NCI-H446 treated with DMSO at 0.1 percent for 48 hours (cell line): ENCODE data around the gene PHKB.

Experiments used
- DNase-seq: peaks from one replicate; lab custom pipeline; 2025; lab: John Stamatoyannopoulos, UW

Gene PHKB

DNA sequence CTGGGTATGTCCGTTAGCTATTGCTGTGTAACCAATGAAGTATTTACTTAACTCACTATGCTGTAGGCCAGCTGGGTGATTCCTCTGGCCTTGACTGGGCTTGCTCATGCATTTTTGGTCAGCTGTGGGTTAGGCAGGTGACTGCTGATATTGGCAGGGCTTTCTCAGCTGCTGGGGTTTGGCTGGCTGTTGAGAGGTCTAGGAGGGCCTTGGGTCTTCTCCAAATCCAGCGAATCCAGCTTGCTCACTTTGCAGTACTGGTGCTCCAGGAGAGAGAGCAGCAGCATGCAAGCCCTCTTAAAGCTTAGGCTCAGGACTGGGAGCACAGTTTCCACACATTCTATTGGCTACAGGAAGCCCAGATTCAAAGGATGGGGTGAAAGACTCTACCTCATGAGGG lies 270.1 kb downstream of the PHKB start:
- DNase-seq = no peak

DNA sequence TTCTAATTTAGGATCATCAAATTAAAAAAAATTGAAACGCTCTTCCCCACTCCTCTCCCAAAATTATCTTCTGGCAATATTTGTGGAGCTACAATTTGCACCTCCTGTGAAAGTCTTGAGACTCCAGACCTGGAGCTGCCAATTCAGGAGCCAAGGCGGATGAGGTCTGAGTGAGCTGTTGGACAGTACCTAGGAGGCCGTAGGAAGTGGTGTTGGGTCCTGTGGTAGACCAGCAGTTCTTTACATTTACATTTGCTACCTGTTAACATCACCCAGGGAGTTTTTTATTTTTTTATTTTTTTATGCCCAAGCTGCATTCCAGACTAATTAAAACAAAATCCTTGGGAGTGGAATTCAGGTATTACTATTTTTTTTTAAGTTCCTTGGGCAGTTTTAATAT lies 271.0 kb downstream of the PHKB start:
- no peak for DNase-seq

DNA sequence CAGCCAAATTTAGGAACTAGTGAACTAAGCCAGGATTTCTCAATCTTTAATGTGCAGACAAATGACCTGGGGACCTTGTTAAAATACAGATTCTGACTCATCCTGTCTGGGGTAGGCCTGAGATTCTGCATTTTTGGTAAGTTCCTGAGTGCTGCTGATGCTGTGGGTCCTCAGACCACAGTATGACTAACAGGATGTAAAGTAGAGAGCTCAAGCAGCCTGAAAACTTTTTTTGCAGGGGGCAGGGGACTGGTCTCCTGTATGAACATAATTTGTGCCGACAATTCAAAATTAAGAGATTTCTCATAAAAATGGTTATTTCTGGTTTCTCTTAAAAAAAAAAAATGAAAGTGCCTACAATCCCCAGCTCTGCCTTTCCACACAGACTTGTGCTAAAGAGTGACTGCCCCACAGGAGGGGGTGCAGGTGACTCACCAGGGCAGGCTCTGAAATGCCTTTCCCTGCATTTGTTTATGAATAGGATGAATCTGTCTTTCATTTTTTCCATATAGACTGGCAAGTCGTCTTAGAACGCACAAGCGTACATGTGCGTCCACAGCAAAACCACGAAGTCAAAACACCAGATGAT lies 271.5 kb downstream of the PHKB start:
- DNase-seq = no peak

DNA sequence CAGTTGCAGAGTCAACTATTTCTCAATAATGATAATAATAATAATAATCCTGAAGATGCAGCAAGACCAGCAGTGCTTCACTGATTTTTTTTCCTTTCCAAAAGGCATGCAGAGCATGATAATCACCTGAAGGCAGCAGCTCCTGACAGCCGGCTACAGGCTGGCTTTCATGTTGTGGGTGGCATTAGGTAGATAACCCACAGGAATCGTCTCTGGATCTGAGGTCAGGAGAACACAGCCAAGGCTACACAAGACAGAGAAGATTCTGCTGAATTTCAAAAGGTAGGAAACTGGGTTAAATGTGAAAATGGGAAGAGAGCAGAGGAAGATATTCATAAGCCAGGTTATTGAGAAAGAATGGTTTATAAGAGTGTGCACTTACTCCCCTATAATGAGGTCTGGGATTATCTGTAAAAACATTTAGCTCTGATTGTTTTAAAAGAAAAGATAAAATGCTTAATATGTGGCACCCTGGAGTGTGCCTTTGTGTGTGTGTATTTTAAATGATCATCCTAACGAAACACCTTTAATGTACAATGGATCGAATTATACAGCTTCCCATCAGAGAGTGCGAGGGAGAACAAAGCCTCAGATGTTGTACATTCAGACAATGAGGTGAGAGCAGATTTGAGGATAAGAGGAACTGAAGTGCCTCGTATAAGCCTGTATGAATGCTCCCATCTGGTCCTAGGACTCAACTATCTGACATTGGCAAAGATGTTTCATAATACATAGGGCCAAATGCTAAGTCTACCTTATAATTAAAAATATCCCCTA lies 273.1 kb downstream of the PHKB start:
- DNase-seq = no peak

DNA sequence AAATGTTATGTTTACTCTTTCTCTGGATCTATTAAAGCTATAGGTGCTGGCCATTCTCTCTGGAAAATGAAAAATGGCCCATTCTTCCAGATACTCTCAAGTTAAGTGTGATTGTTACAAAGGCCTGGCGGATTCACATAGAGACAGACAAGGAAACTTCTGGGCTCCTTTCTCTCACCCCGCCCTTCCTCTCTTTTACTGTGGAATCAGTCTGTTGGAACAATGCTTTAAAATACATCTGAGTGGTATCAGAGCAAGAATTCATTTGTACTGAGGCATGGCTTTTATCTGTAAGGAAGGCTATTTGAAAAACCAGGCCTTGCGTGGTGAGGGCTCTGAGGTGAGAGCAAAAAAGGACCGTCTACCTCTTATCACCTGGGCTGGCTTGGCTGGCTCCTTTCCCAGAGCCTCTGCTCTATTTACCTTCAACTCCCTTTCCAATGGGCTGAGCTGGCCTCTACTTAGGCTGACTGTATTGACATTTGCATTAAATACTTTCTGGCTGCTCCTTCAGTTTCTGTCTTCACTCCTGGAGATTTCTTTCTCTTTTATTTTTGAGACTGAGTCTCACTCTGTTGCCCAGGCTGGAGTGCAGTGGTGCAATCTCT lies 274.0 kb downstream of the PHKB start:
- DNase-seq = no peak

DNA sequence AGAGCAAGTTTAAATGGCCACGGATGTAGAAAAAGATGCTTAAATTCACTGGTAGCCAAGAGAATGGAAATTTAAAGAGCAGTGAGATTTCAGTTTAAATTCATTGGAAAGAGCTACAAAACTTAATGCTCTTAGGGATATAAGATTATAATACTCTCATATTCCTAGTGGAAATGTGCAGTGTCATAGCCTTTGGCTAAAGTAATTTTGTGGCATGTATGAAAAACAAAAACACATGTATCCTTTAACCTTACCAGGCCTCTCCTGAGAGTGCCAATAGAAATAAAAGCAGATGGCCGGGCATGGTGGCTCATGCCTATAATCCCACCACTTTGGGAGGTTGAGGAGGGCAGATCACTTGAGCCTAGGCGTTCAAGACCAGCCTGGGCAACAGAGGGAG lies 289.2 kb downstream of the PHKB start:
- no peak for DNase-seq
